B cell (primary cell): ENCODE data around the gene AGRN.

Source experiments
- EZH2 ChIP-seq: IDR thresholded peaks from 2 replicates; pipeline ENCODE4 v1.6.1; 2012; ENCODE audit warnings: borderline replicate concordance, low read depth, mild to moderate bottlenecking, moderate library complexity, low read length; ENCODE audit not compliant: insufficient read depth, poor library complexity, severe bottlenecking
- TF ChIP-seq, protein P1 (sequence below): fragments of 200-600 bp; IDR thresholded peaks from one replicate; pipeline ENCODE4 v1.8.0; 2022; ENCODE audit warnings: antibody characterized with exemption, mild to moderate bottlenecking

- TF ChIP-seq, protein P1, sequence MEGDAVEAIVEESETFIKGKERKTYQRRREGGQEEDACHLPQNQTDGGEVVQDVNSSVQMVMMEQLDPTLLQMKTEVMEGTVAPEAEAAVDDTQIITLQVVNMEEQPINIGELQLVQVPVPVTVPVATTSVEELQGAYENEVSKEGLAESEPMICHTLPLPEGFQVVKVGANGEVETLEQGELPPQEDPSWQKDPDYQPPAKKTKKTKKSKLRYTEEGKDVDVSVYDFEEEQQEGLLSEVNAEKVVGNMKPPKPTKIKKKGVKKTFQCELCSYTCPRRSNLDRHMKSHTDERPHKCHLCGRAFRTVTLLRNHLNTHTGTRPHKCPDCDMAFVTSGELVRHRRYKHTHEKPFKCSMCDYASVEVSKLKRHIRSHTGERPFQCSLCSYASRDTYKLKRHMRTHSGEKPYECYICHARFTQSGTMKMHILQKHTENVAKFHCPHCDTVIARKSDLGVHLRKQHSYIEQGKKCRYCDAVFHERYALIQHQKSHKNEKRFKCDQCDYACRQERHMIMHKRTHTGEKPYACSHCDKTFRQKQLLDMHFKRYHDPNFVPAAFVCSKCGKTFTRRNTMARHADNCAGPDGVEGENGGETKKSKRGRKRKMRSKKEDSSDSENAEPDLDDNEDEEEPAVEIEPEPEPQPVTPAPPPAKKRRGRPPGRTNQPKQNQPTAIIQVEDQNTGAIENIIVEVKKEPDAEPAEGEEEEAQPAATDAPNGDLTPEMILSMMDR, result no peak
- no peak for TF ChIP-seq EZH2
Observed at GRCh38 chr1:1080951-1081310, 61.0 kb downstream of the AGRN start.
